Lower leg skin (tissue), 3 donors: ENCODE data around the gene MORC4.

ENCODE experiments used
- POLR2A ChIP-seq, 2 donors: fragments of 450-650 bp; IDR thresholded peaks; one replicate each; pipeline ENCODE4 v1.6.1; 2016 to 2017; ENCODE audit warnings: antibody characterized with exemption in 2 of 2, mild to moderate bottlenecking in 1 of 2, moderate library complexity in 1 of 2
- TF ChIP-seq, protein P1 (sequence below), 3 donors: fragments of 450-650 bp; IDR thresholded peaks; one replicate each; pipeline ENCODE4 v1.5.1; 2016; ENCODE audit warnings: antibody characterized with exemption in 3 of 3, mild to moderate bottlenecking in 3 of 3, moderate library complexity in 2 of 3

DNA sequence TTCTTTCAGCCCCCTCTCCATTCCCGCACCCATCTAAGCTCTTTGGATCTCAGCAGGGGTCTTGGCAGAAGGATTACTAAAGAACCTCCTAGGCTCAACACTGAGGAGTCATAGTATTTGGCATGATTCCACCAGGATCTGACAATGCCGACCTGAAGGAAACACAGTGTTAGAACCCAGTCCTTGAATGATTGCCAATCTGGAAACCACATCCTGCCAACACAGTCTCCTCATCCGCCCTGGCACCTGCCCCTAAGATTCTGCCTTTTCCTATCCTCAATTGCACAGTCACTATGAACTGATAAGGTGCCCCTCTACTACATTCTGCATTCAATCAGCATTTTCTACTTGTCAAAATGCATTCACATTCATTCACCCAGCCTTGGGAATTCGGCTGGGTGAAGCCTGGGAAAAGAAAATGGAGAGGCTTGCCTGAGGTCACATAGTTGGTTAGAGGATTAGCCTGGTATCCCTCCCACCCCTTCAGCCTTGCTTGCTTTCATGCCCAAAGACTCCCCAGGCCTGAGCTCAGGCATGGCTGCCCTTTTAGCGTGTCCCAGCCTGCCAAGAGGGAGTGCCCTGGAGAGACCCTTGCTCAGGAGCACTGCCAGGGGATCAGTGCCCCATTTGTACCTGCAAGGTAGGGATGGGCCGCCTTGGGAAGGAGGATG lies 82.0 kb downstream of the MORC4 start:
- TF ChIP-seq, protein P1, sequence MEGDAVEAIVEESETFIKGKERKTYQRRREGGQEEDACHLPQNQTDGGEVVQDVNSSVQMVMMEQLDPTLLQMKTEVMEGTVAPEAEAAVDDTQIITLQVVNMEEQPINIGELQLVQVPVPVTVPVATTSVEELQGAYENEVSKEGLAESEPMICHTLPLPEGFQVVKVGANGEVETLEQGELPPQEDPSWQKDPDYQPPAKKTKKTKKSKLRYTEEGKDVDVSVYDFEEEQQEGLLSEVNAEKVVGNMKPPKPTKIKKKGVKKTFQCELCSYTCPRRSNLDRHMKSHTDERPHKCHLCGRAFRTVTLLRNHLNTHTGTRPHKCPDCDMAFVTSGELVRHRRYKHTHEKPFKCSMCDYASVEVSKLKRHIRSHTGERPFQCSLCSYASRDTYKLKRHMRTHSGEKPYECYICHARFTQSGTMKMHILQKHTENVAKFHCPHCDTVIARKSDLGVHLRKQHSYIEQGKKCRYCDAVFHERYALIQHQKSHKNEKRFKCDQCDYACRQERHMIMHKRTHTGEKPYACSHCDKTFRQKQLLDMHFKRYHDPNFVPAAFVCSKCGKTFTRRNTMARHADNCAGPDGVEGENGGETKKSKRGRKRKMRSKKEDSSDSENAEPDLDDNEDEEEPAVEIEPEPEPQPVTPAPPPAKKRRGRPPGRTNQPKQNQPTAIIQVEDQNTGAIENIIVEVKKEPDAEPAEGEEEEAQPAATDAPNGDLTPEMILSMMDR (IDR thresholded peaks at IDR 0.05) = no peak
- TF ChIP-seq POLR2A (IDR thresholded peaks at IDR 0.05) = no peak
